Activated T-helper 2 cell treated with anti-CD3 and anti-CD28 coated beads, Interferon-gamma antibody, Interleukin-2, Interleukin-4, amounts not matched to agents 10 μg/mL and 5 μg/mL and 100 μg/mL, durations not matched to agents 14 hours and 24 hours and 36 hours (primary cell): ENCODE results near the gene ALPL. TPM values are rescaled to one million over a fixed set of nuclear protein-coding genes. Genes with fewer than 3 reads are reported as not detected.

Experiments
- DNase-seq: peaks from one replicate; pipeline ENCODE4 v3.0.0; 2021; ENCODE audit warnings: low spot score
- H3K27ac Mint-ChIP-seq: one replicate; pipeline ENCODE4 v1.8.0; 2021; ENCODE audit warnings: mixed read lengths
- H3K27me3 Mint-ChIP-seq: one replicate; pipeline ENCODE4 v1.8.0; 2021; ENCODE audit warnings: low read depth, mixed read lengths
- H3K36me3 Mint-ChIP-seq: one replicate; pipeline ENCODE4 v1.8.0; 2021; ENCODE audit warnings: low read depth, mixed read lengths
- H3K4me1 Mint-ChIP-seq: one replicate; pipeline ENCODE4 v1.8.0; 2021; ENCODE audit warnings: low read depth, mixed read lengths
- H3K4me3 Mint-ChIP-seq: one replicate; pipeline ENCODE4 v1.8.0; 2021; ENCODE audit warnings: low read depth, mild to moderate bottlenecking, moderate library complexity, mixed read lengths
- H3K9me3 Mint-ChIP-seq: one replicate; pipeline ENCODE4 v1.8.0; 2021; ENCODE audit warnings: mixed read lengths
- intact Hi-C: fragments of 100-400 bp; cut with micrococcal nuclease; formaldehyde crosslinking; loops from one replicate; pipeline ENCODE4 v1.15.1; 2023
- total RNA-seq: library from RNA; stranded (reverse); gene quantifications from 2 replicates; pipeline ENCODE4 v1.2.3, GENCODE V29; 2022

The ALPL gene
- total RNA-seq, 1 donor from 2014 or later, result not detected

DNA sequence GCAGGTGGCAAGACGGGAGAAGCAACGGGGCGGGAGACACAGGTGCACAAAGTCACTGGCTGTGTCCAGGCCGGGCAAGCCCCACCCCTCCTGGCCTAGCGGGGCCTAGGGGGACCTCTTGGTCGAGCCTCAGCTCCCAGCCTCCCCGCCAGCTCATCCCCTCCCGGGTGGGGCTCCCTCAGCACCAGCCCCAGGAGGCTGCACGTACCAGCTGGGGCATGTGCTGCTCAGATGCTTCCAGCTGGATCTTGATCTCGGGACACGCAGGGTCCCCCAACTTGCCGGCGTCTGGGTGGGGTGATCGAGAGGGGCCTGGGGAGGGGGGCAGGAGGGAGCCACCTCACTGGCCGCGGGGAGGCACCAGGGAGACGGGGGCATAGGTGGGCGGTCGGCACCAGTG is 88.5 kb downstream of the ALPL start:
- Mint-ChIP-seq H3K36me3 (no peaks in the 10 kb centered on the region), H3K9me3 (no peaks in the 10 kb centered on the region), H3K4me3 (no peak overlapping the region), H3K27me3 (no peaks in the 10 kb centered on the region), H3K27ac (no peak overlapping the region), H3K4me1 (no peaks in the 10 kb centered on the region)
- DNase-seq, result no peak
- intact Hi-C loops, result loop anchor here (5.0 kb wide), 1 partner anchor 365 kb away; no protein-coding TSS in a partner anchor

DNA sequence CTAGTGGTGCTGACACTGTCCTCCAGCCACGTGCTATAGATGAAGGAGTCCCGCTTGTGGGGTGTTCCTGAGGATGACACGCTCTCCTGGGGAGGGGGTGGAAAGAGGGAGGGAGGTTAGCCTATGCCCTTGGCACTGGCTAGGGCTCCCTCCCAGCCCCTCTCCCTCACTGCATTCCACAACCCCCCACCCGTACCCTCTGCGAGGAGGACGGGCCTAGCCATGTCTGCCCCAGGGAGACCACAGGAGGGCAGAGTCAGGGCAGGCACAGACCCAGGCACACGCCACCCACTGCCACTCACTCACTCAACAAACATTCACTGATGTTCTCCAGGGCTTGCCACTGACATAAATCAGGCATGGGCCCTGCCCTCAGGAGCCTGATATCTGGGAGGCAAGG is 89.2 kb downstream of the ALPL start:
- no peak for DNase-seq
- intact Hi-C loops, result loop anchor here (5.0 kb wide), 1 partner anchor 366 kb away; no protein-coding TSS in a partner anchor
- Mint-ChIP-seq H3K4me1 (no peaks in the 10 kb centered on the region), H3K4me3 (no peak overlapping the region), H3K27ac (no peak overlapping the region), H3K36me3 (no peaks in the 10 kb centered on the region), H3K9me3 (no peaks in the 10 kb centered on the region), H3K27me3 (no peaks in the 10 kb centered on the region)

DNA sequence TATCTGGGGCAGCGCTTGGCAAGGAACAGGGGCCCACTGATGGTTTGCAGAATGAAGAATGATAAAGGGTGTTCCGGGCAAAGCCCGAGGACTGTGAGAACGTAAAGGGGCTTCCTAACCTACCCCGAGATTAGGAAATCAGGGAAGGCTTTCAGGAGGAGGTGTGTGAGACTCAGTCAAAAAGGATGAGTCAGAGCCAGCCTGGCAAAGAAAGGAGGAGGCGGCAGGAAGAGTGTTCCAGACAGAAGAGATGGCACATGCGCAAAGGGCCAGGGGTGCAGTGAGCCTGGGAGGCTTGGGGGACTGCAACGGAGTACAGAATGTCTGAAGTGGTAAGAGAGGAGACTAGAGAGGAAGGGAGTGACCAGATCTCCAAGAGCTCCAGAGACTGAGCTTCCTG is 89.7 kb downstream of the ALPL start:
- H3K27ac Mint-ChIP-seq, result no peak overlapping the region
- H3K4me3 Mint-ChIP-seq, result no peak overlapping the region
- DNase-seq, result no peak
- H3K36me3 Mint-ChIP-seq, result no peaks in the 10 kb centered on the region
- H3K9me3 Mint-ChIP-seq, result no peaks in the 10 kb centered on the region
- intact Hi-C loops, result loop anchor here (5.0 kb wide), 1 partner anchor 367 kb away; no protein-coding TSS in a partner anchor
- no peaks in the 10 kb centered on the region for H3K27me3 Mint-ChIP-seq
- no peaks in the 10 kb centered on the region for H3K4me1 Mint-ChIP-seq

DNA sequence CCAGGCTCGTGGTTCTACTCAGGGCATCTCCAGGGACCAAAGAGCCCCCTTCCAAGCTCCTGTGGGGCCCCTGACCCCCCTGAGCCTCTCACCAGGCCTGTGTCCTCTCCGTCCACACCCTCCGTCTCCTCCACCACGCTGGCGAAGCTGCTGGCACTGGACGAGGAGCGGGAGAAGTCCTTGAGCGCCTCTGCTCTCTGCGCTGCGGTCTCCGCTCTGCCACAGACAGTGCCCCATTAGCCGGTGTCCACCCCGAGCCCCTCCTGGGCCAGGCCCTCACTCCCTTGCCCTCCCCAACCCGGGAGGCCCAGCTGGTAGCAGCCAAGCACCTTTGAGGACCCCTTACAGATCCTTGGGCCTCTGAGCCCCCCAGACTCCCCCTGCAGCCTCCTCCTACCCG is 90.2 kb downstream of the ALPL start:
- no peak overlapping the region for H3K27ac Mint-ChIP-seq
- intact Hi-C loops, result loop anchor here (5.0 kb wide), 1 partner anchor 367 kb away; no protein-coding TSS in a partner anchor
- no peaks in the 10 kb centered on the region for H3K27me3 Mint-ChIP-seq
- no peak overlapping the region for H3K4me3 Mint-ChIP-seq
- H3K4me1 Mint-ChIP-seq, result no peaks in the 10 kb centered on the region
- H3K36me3 Mint-ChIP-seq, result no peaks in the 10 kb centered on the region
- H3K9me3 Mint-ChIP-seq, result no peaks in the 10 kb centered on the region
- no peak for DNase-seq

DNA sequence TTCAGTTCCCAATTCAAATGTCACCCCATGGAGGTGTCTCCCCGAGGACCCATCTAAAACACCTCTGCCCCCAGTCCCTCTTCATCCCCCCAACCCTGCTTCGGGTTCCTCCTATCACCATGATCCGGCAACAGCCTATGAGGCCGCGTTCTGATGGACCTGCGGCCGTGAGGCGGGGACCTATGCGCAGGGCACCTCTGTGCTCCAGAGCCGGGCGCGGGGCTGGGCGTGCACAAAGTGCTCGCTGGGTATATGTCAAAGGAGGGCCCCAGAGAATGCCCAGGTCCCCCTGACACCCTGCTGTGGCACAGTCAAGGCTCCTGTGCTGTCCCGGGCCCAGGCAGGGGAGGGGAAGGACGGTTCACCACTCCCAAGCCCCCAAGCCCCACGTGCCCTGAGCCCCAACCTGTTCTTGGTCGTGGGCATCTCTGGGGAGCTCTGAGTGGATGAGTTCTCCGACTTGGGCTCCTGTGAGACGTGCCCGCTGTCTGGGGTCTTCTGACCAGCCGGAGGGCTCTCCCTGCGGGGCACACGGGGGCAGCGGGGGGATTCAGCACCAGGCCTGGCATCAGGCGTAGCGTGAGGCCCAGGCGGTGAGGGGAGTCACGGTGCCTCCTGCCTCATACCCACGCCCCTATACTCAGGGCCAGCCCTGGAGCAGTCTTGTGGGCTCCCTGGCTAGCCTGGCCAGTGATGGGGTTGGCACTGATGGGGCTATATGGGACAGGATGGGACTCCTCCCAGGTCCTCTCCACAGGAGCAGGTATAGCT is 92.2 kb downstream of the ALPL start:
- peaks cover 2% of the 10 kb centered on the region for H3K4me1 Mint-ChIP-seq
- no peak overlapping the region for H3K4me3 Mint-ChIP-seq
- no peaks in the 10 kb centered on the region for H3K27me3 Mint-ChIP-seq
- no peak overlapping the region for H3K27ac Mint-ChIP-seq
- DNase-seq, result no peak
- H3K36me3 Mint-ChIP-seq, result no peaks in the 10 kb centered on the region
- H3K9me3 Mint-ChIP-seq, result no peaks in the 10 kb centered on the region
- intact Hi-C loops, result no loop called here

DNA sequence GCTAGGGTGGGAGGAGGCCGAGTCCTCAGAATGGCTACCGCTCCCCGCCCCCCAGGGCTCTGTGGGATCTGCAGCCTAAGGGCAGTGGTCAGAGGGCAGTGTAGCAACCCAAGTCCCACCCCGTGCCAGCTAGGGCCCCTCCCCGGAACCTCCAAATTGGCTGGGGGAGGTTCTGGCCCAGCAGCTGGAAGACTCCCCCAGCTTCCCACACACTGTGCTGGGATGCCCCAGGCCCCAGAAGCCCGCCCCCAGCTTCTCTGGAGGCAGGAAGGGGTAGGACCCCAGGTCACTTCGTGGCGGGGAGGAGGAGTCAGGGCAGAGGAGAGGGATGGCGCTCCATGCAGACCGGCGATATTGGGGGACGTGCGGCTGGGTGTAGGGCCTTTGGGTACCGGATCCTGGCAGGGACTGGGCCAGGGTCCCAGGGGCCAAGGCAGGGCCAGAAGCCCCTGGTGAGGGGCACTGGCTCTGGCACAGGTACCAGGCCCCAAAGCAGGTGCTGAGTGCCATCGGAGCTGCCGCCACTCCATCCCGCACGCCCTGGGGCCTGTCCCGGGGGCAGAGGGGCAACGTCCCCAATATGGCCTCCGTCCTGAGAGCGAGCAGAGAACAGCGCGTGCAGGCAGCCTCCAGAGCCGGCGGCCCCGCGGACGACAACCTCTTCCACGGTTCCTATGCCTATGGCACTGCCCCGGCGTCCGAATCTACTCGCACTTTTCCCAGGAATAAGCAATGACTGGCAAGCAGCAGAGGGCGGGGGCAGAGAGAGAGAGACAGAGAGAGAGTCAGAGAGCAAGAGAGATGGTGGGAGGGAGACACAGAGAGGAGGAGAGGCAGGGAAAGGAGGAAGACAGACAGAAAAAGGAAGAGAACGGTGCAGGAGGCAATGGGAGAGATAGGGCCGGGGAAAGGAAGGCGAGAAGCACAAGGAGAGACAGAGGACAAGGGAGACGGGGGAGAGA is 94.2 kb downstream of the ALPL start:
- Mint-ChIP-seq H3K27ac (no peak overlapping the region), H3K27me3 (no peaks in the 10 kb centered on the region), H3K36me3 (no peaks in the 10 kb centered on the region), H3K4me1 (peaks cover 12% of the 10 kb centered on the region), H3K9me3 (no peaks in the 10 kb centered on the region), H3K4me3 (no peak overlapping the region)
- no peak for DNase-seq
- intact Hi-C loops, result no loop called here

DNA sequence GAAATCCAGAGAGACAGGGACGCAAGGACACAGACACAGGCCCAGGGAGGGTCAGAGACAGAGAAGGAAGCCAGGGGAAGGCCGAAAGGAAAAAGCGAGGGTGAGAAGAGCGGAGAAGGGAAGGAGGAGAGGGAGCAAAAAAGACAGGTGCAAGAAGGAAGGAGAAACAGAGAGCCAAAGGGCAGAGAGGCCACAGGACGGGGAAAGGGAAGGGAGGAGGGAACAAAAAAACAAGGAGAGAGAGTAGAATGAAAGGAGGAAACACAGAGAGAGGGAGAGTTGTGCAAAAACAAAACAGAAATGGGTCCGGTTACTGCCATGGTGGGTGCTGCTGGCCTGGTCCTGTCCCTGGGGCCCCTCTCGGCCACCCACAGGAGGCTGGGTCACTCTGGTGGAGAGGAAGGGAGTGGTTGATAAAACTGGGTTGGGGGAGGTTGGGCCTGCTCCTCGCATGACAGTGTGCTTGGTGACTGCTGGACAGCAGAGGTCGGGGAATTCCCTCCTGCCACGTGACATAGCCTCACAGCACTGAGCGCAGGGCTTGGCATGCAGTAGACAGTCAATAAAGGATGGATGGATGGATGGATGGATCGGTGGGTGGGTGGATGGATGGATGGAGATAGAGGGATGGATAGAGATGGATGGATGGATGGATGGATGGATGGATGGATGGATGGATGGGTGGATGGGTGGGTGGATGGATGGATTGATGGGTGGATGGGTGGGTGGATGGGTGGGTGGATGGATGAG is 95.2 kb downstream of the ALPL start:
- no peaks in the 10 kb centered on the region for H3K36me3 Mint-ChIP-seq
- intact Hi-C loops, result no loop called here
- peaks cover 12% of the 10 kb centered on the region for H3K4me1 Mint-ChIP-seq
- no peak overlapping the region for H3K27ac Mint-ChIP-seq
- H3K27me3 Mint-ChIP-seq, result no peaks in the 10 kb centered on the region
- no peak overlapping the region for H3K4me3 Mint-ChIP-seq
- DNase-seq, result no peak
- H3K9me3 Mint-ChIP-seq, result no peaks in the 10 kb centered on the region

DNA sequence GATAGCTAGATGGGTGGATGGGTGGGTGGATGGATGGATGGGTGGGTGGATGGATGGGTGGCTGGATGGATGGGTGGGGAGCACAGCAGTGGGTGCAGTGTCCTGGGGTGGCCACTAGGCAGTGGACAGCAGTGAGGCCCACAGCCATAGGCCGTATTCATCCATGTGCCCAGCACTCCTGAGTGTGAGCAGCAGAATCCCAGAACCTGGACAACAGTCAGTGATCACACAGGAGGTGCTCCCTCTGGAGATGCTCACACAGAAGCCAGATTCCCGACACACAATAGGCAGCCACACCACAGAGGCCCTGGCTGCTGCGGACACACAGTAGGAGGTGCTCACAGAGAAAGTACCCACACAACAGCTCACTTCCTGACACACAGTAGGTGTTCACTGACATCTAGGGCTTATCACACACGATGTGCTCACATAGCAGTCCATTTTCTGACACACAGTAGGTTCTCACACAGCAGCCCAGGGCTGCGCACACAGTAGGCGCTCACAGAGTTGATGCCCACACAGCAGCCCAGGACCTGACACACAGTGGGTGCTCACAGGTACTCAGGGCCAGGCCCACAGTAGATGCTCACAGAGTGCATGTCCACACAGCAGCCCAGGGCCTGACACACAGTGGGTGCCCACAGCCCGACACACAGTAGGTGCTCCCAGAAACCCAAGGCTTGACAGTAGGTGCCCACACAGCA is 95.9 kb downstream of the ALPL start:
- Mint-ChIP-seq H3K27me3 (no peaks in the 10 kb centered on the region), H3K4me3 (no peak overlapping the region), H3K4me1 (peaks cover 12% of the 10 kb centered on the region), H3K27ac (no peak overlapping the region), H3K36me3 (no peaks in the 10 kb centered on the region), H3K9me3 (no peaks in the 10 kb centered on the region)
- intact Hi-C loops, result no loop called here
- no peak for DNase-seq

DNA sequence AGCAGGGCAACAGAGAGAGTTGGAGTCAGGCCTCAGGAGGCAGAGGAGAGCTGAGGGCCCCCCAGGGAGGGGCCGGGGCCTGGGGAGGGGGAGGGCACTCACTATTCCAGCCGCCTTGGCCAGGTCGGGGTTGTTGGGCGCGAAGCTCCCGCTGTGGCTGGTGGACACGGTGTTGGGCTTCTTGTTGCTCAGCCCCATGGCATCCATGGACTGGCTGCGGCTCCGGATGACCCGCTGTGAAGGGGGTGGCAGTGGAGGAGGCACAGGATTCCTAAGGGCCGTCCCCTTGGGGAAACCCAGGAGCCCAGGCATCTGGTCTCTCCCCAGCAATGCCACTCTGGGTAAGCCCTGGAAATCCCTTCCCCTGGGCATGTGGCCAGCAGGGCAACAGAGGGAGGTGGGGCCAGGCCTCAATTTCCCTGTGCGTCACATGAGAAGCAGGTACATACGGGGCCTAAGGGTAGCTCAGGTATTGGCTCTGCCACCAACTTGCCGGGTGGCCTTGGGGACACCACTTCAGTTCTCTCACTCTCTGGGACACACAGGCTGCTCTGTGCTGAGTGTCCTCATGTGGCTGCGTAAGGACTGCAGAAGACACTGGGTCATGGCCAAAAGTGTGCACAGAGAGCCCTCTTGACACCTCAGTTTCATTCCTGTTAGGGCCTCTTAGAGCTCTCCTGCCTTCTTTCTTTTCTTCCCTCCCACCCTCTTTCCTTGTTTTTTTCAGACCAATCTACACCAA is 96.9 kb downstream of the ALPL start:
- H3K36me3 Mint-ChIP-seq, result no peaks in the 10 kb centered on the region
- intact Hi-C loops, result no loop called here
- H3K27me3 Mint-ChIP-seq, result no peaks in the 10 kb centered on the region
- DNase-seq, result no peak
- no peak overlapping the region for H3K4me3 Mint-ChIP-seq
- no peaks in the 10 kb centered on the region for H3K9me3 Mint-ChIP-seq
- no peak overlapping the region for H3K27ac Mint-ChIP-seq
- peaks cover 12% of the 10 kb centered on the region for H3K4me1 Mint-ChIP-seq

DNA sequence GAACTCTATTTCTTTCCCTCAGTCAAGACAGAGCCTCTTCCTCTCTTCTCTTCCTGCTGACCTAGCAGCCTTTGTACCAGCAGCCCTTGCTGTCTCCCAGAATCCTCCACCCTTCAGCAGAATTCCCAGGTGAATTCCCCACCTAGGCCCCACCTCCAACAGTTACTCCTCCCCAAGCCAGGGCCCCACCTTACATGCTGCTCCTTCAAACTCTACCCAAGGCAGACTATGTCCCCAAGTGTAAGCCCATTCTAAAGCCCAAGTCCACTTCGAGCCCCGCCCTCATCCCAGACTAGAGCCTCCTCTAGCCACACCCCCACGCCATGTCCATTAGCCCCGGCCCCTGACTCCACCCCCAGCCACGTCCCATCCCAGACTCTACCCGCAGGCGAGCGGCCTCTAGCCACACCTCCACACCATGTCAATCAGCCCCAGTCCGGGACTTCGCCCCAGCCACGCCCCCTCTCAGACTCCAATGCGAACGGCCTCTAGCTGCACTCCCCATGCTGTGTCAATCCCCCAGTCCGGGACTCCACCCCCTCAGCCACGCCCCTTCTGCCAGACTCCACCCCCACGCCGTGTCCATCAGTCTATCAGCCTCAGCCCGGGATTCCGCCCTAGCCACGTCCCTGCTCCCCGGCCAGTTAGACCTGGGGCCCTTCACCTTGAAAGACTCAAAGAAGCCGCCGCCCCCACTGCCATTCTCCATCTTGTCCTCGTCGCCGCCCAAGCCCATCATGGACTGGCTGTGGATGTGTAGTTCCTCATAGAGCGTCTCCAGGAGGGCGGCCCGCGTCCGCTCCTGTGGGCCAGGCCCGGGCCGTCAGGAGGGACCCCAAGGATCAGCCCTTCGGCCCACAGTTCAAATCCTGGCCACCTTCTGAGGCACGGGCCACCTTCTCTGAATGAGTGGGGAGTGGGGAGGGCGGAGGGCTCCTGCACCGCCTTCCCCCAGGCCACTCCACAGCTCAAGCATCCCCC is 98.6 kb downstream of the ALPL start:
- peak overlapping the region; percentile 13 for H3K27ac Mint-ChIP-seq
- peaks cover 12% of the 10 kb centered on the region for H3K4me1 Mint-ChIP-seq
- intact Hi-C loops, result no loop called here
- H3K36me3 Mint-ChIP-seq, result no peaks in the 10 kb centered on the region
- H3K9me3 Mint-ChIP-seq, result no peaks in the 10 kb centered on the region
- no peaks in the 10 kb centered on the region for H3K27me3 Mint-ChIP-seq
- peak overlapping the region; percentile 30 for H3K4me3 Mint-ChIP-seq
- DNase-seq, result peak; percentile 63

DNA sequence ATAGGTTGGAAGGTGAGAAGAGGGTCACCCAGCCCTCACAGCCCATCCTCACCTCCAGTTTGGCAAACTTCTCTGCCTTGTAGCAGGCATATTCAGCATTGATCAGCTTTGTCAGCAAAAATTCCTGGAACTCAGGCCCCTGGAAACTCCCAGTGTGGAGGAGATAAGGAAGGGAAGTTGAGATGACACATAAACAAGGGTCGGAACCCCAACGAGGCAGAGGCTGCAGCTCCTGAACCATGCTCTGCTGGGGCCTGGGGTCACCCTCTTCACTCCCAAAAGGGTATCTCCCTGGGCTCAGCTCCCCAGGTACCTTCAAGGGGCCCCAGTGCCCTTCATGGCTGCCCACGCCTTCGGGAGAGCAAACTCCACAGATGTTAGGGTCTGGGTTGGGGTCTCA is 99.6 kb downstream of the ALPL start:
- no peaks in the 10 kb centered on the region for H3K27me3 Mint-ChIP-seq
- no peak overlapping the region for H3K27ac Mint-ChIP-seq
- H3K9me3 Mint-ChIP-seq, result no peaks in the 10 kb centered on the region
- H3K36me3 Mint-ChIP-seq, result no peaks in the 10 kb centered on the region
- peaks cover 12% of the 10 kb centered on the region for H3K4me1 Mint-ChIP-seq
- intact Hi-C loops, result no loop called here
- no peak overlapping the region for H3K4me3 Mint-ChIP-seq
- DNase-seq, result no peak
